Upper lobe of right lung (tissue), 1 donor: ENCODE measurements around the gene LILRB2. TPM values are rescaled to one million over a fixed set of nuclear protein-coding genes. Genes with fewer than 3 reads are reported as not detected.
"Not testable (repeated sequence)": the region's sequence is repeated elsewhere in the genome, so short reads cannot be mapped to it uniquely, and the experiment has no call there.

Source experiments
- ATAC-seq: fragments of 200-7000 bp; cut with Tn5 transposase; one replicate; pipeline ENCODE4 v1.9.1; 2020; ENCODE audit warnings: mild to moderate bottlenecking, moderate library complexity
- DNase-seq: peaks from one replicate; pipeline ENCODE4 v3.0.0-alpha.2; 2020
- H3K27ac ChIP-seq: fragments of 200-600 bp; one replicate; pipeline ENCODE4 v1.8.0; 2022
- H3K27me3 ChIP-seq: fragments of 200-600 bp; one replicate; pipeline ENCODE4 v1.8.0; 2022; ENCODE audit warnings: mild to moderate bottlenecking
- H3K36me3 ChIP-seq: fragments of 200-600 bp; one replicate; pipeline ENCODE4 v1.8.0; 2022
- H3K4me1 ChIP-seq: fragments of 200-600 bp; one replicate; pipeline ENCODE4 v1.8.0; 2022
- H3K4me3 ChIP-seq: fragments of 200-600 bp; one replicate; pipeline ENCODE4 v1.8.0; 2022; ENCODE audit warnings: mild to moderate bottlenecking
- H3K9me3 ChIP-seq: fragments of 200-600 bp; one replicate; pipeline ENCODE4 v1.8.0; 2022
- CTCF ChIP-seq: fragments of 200-600 bp; IDR thresholded peaks from one replicate; pipeline ENCODE4 v1.8.0; 2022; ENCODE audit warnings: antibody characterized with exemption
- intact Hi-C: fragments of 100-400 bp; cut with DNase I; formaldehyde crosslinking; loops from one replicate; pipeline ENCODE4 v1.11.0; 2022
- long read RNA-seq: library from polyadenylated mRNA; unstranded; transcript quantifications from one replicate; pipeline ENCODE4 v2.0.0, GENCODE V29; 2021
- total RNA-seq: library from RNA; stranded (reverse); fragmentation: NEBNext Ultra II Directional; extraction: Animal tissue kit (Norgen Biotek cat#: 25700); gene quantifications from one replicate; pipeline ENCODE4 v1.2.1, GENCODE V29; 2021
- donor health status: DM: no; HTN: yes; CAD: no; lungs with severe emphysema.

LILRB2 gene
- total RNA-seq: 18.8 TPM
- long read RNA-seq, transcript LILRB2-204 (14 exons, 2,286 nt): major isoform, 6 of 35 reads
- long read RNA-seq, partial matches to known transcripts: 10 of 35 reads
- long read RNA-seq, other reads (novel, unspliced or antisense): 15 of 35 reads

DNA sequence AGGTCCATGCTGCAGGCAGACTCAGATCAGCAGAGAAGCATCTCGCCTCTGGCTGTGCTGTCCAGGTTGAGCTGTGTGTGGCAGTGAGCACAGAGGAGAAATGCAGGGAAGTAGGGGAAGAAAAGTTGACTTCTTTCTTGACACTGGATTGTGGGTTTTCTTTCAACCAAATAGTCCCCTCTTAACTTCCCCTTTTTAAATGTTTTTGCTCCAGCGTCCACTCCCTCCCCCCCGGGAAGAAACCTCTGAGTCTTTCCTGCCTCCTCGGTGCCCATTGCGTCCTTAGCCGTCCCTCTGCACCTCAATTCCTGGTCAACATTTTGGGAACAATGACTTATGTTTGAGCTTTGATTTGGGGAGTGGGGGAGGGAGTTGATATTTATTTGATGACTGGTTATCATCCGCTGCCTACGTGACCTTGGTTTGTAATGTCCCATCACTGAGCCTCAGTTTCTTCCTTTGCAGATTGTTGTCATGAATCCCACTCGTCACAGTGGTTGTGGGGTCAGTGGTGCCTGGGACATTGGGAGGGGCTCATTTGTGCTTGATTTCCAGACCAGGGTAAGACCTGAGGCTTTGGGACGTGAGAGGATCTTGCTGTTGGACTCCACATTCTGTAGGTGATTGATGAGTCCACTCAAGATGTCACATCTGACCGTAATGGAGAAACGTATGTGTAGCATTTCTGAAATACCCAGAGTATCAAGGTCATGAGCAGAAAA lies at the start of gene LILRB2:
LILRB2 (minus strand) TSS at position 104 of the 722 bp plus-strand sequence. CDS start 614 bp downstream, outside the sequence.
- intact Hi-C loops: no loop called here
- no peaks in the 10 kb centered on the region for H3K4me1 ChIP-seq
- no peaks in the 10 kb centered on the region for H3K36me3 ChIP-seq
- no peak for TF ChIP-seq CTCF
- peak within 1 kb of the TSS; percentile 24 for H3K4me3 ChIP-seq
- H3K27ac ChIP-seq: peak within 1 kb of the TSS; percentile 24
- H3K9me3 ChIP-seq: no peaks in the 10 kb centered on the region
- ATAC-seq (peak; percentile 59), DNase-seq (no peak)
- peaks cover 5% of the 10 kb centered on the region for H3K27me3 ChIP-seq

- intact Hi-C loops: no loop called here
- Histone ChIP-seq H3K4me3 (no peak overlapping the region), H3K27ac (no peak overlapping the region), H3K36me3 (no peaks in the 10 kb centered on the region), H3K4me1 (no peaks in the 10 kb centered on the region), H3K27me3 (no peaks in the 10 kb centered on the region), H3K9me3 (no peaks in the 10 kb centered on the region)
- no peak for TF ChIP-seq CTCF
- DNase-seq (peak; percentile 36), ATAC-seq (no peak)
Measured at GRCh38 chr19:54329476-54330165, 48.7 kb upstream of the LILRB2 start.

DNA sequence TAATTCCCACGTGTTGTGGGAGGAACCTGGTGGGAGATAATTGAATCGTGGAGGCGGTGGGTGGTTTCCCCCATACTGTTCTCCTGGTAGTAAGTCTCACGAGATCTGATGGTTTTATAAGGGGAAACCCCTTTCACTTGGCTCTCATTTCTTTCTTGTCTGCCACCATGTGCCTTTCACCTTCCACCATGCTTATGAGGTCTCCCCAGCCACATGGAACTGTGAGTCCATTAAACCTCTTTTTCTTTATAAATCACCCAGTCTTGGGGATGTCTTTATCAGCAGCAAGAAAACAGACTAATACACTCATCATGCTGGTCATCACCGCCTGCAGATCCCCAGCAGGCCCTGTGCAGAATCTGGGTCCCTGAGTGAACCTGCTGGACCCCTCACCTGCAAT lies 47.9 kb upstream of the LILRB2 start:
- intact Hi-C loops, H3K4me3 ChIP-seq, H3K36me3 ChIP-seq, H3K27ac ChIP-seq, H3K9me3 ChIP-seq, H3K27me3 ChIP-seq, ATAC-seq, H3K4me1 ChIP-seq: not testable (repeated sequence)
- DNase-seq: peak; percentile 21

GRCh38 chr19:54325631-54326030 lies 44.7 kb upstream of the LILRB2 start:
- intact Hi-C loops: no loop called here
- Histone ChIP-seq H3K27ac (no peak overlapping the region), H3K4me1 (no peaks in the 10 kb centered on the region), H3K9me3 (no peaks in the 10 kb centered on the region), H3K4me3 (no peak overlapping the region), H3K27me3 (peaks cover 6% of the 10 kb centered on the region), H3K36me3 (no peaks in the 10 kb centered on the region)
- DNase-seq: no peak
- peak; percentile 6 for ATAC-seq
- TF ChIP-seq CTCF: no peak

GRCh38 chr19:54325194-54325621 lies 44.3 kb upstream of the LILRB2 start:
- intact Hi-C loops: no loop called here
- Histone ChIP-seq H3K27ac (no peak overlapping the region), H3K36me3 (no peaks in the 10 kb centered on the region), H3K27me3 (peaks cover 6% of the 10 kb centered on the region), H3K4me1 (no peaks in the 10 kb centered on the region), H3K4me3 (no peak overlapping the region), H3K9me3 (no peaks in the 10 kb centered on the region)
- ATAC-seq (peak; percentile 90), DNase-seq (peak; percentile 34)
- TF ChIP-seq CTCF: peak; percentile 86

- Histone ChIP-seq H3K4me3 (no peak overlapping the region), H3K27me3 (peaks cover 6% of the 10 kb centered on the region), H3K9me3 (no peaks in the 10 kb centered on the region), H3K4me1 (no peaks in the 10 kb centered on the region), H3K27ac (no peak overlapping the region), H3K36me3 (no peaks in the 10 kb centered on the region)
- TF ChIP-seq CTCF: no peak
- DNase-seq (no peak), ATAC-seq (no peak)
- intact Hi-C loops: no loop called here
Measured at GRCh38 chr19:54324071-54324470, 43.2 kb upstream of the LILRB2 start.
